PC-3 (cell line): ENCODE measurements around the gene ZNF275. TPM values are rescaled to one million over a fixed set of nuclear protein-coding genes. Genes with fewer than 3 reads are reported as not detected.

ENCODE experiments used
- ATAC-seq: fragments of 200-7000 bp; cut with Tn5 transposase; 2 replicates; pipeline ENCODE4 v1.9.1; 2020; ENCODE audit warnings: mild to moderate bottlenecking, moderate library complexity
- BruUV-seq: library from RNA; stranded (reverse); fragments of 400-500 nt; replicated peaks from 2 replicates; lab custom pipeline; 2021; lab: Mats Ljungman, UMichigan
- CTCF ChIA-PET: fragments of 300-600 bp; sonication (Branson Sonifier 250); formaldehyde crosslinking; loops from one replicate; lab custom pipeline; 2022; ENCODE audit warnings: antibody characterized with exemption; lab: Charles Lee
- POLR2A ChIA-PET: fragments of 300-600 bp; sonication (Branson Sonifier 250); formaldehyde crosslinking; loops from one replicate; lab custom pipeline; 2022; ENCODE audit warnings: antibody characterized with exemption; ENCODE audit not compliant: unreplicated experiment; lab: Charles Lee
- DNase-seq: peaks from one replicate; pipeline ENCODE4 v3.0.0-alpha.2; 2015
- H2AFZ ChIP-seq: fragments of 300-600 bp; sonication (generic); 2 replicates; pipeline ENCODE4 v1.6.0; 2016; ENCODE audit warnings: antibody characterized with exemption, low read length
- H3F3A ChIP-seq: fragments of 300-600 bp; sonication (generic); one replicate; pipeline ENCODE4 v1.6.0; 2017; ENCODE audit warnings: antibody characterized with exemption, low read length, control low read depth, mild to moderate bottlenecking; ENCODE audit not compliant: unreplicated experiment
- H3K27ac ChIP-seq: fragments of 300-600 bp; sonication (generic); 2 replicates; pipeline ENCODE4 v1.5.1; 2016; ENCODE audit warnings: mild to moderate bottlenecking, low read length
- H3K27me3 ChIP-seq: fragments of 300-600 bp; sonication (generic); 2 replicates; pipeline ENCODE4 v1.6.1; 2016; ENCODE audit warnings: low read length, mixed read lengths
- H3K36me3 ChIP-seq: fragments of 300-600 bp; sonication (generic); 2 replicates; pipeline ENCODE4 v1.6.1; 2016; ENCODE audit warnings: low read depth, mixed run types, low read length, mixed read lengths
- H3K4me1 ChIP-seq: fragments of 300-600 bp; sonication (generic); 2 replicates; pipeline ENCODE4 v1.5.1; 2016; ENCODE audit warnings: low read length; ENCODE audit not compliant: insufficient read depth
- H3K4me2 ChIP-seq: fragments of 300-600 bp; sonication (generic); 2 replicates; pipeline ENCODE4 v1.6.0; 2016; ENCODE audit warnings: low read length
- H3K4me3 ChIP-seq: fragments of 300-600 bp; sonication (generic); 2 replicates; pipeline ENCODE4 v1.5.1; 2016; ENCODE audit warnings: mild to moderate bottlenecking, low read length, mixed read lengths
- H3K79me2 ChIP-seq: fragments of 300-600 bp; sonication (generic); 2 replicates; pipeline ENCODE4 v1.6.1; 2017; ENCODE audit warnings: low read length, mixed read lengths
- H3K9ac ChIP-seq: fragments of 300-600 bp; sonication (generic); 2 replicates; pipeline ENCODE4 v1.6.0; 2016; ENCODE audit warnings: mild to moderate bottlenecking, low read length
- H3K9me2 ChIP-seq: fragments of 300-600 bp; sonication (generic); replicated peaks from 2 replicates; pipeline ENCODE4 v1.6.1; 2016; ENCODE audit warnings: mixed run types, low read length, mixed read lengths
- H3K9me3 ChIP-seq: fragments of 300-600 bp; sonication (generic); 2 replicates; pipeline ENCODE4 v1.6.1; 2016; ENCODE audit warnings: low read length, mixed read lengths
- H4K20me1 ChIP-seq: fragments of 300-600 bp; sonication (generic); 2 replicates; pipeline ENCODE4 v1.6.1; 2016; ENCODE audit warnings: low read length, mixed read lengths
- EZH2 ChIP-seq: fragments of 300-600 bp; sonication (generic); IDR thresholded peaks from one replicate; pipeline ENCODE4 v1.6.1; 2017; ENCODE audit warnings: antibody characterized with exemption, mild to moderate bottlenecking, low read length; ENCODE audit not compliant: unreplicated experiment
- EZH2phosphoT487 ChIP-seq: fragments of 300-600 bp; sonication (generic); IDR thresholded peaks from 2 replicates; pipeline ENCODE4 v1.6.1; 2018; ENCODE audit warnings: mild to moderate bottlenecking, antibody characterized with exemption, low read length, borderline replicate concordance
- intact Hi-C: fragments of 100-400 bp; cut with micrococcal nuclease; formaldehyde crosslinking; loops from 2 replicates; pipeline ENCODE4 v1.9.0; 2023
- total RNA-seq: library from RNA; depleted of rRNA; stranded (reverse); fragments of >200 nt; gene quantifications from 2 replicates; pipeline ENCODE4 v1.2.3, GENCODE V29; 2014
- TF ChIP-seq, protein P1 (sequence below): fragments of 300-600 bp; sonication (generic); conservative IDR thresholded peaks from 2 replicates; pipeline ENCODE4 v1.5.1; 2017; ENCODE audit warnings: antibody characterized with exemption, low read depth, mild to moderate bottlenecking, low read length

ZNF275 gene
- total RNA-seq, 1 experiment from 2014 or later, result 7.1 TPM

DNA sequence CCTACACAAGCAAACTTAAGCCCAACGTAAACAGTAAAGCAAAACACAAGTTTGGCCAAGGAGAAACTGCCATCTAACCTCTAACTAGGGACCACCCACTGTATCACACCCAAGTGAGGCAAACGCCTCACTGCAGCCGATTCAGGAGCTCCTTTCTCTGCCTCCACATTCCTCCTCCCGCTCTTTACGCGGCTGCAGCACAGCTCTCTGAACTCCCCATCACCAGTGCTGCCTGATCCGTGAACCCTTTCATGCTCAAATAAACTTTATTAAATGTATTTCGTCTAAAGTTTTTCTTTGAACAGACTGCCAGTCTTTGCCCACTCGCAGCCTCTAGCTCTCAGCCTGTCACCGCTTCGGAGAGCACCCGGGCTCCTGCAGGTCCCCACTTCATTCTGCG, 60.7 kb downstream of the ZNF275 start:
- Histone ChIP-seq H2AFZ (no peak overlapping the region), H3K9me3 (no peaks in the 10 kb centered on the region), H3K79me2 (no peaks in the 10 kb centered on the region), H3K27ac (no peak overlapping the region), H3F3A (no peaks in the 10 kb centered on the region), H3K4me1 (no peaks in the 10 kb centered on the region), H4K20me1 (no peaks in the 10 kb centered on the region), H3K9me2 (no peaks in the 10 kb centered on the region), H3K27me3 (0 out of 2 replicates have a peak, but pooled peaks cover 3% of the 10 kb centered on the region), H3K4me2 (no peak overlapping the region), H3K9ac (no peak overlapping the region), H3K4me3 (no peak overlapping the region), H3K36me3 (no peaks in the 10 kb centered on the region)
- DNase-seq, result no peak
- no TSS peak for BruUV-seq
- POLR2A ChIA-PET, result no interaction called here
- no peak for TF ChIP-seq EZH2
- TF ChIP-seq, protein P1, sequence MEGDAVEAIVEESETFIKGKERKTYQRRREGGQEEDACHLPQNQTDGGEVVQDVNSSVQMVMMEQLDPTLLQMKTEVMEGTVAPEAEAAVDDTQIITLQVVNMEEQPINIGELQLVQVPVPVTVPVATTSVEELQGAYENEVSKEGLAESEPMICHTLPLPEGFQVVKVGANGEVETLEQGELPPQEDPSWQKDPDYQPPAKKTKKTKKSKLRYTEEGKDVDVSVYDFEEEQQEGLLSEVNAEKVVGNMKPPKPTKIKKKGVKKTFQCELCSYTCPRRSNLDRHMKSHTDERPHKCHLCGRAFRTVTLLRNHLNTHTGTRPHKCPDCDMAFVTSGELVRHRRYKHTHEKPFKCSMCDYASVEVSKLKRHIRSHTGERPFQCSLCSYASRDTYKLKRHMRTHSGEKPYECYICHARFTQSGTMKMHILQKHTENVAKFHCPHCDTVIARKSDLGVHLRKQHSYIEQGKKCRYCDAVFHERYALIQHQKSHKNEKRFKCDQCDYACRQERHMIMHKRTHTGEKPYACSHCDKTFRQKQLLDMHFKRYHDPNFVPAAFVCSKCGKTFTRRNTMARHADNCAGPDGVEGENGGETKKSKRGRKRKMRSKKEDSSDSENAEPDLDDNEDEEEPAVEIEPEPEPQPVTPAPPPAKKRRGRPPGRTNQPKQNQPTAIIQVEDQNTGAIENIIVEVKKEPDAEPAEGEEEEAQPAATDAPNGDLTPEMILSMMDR, result no peak
- CTCF ChIA-PET, result no interaction called here
- ATAC-seq, result no peak
- intact Hi-C loops, result no loop called here

DNA sequence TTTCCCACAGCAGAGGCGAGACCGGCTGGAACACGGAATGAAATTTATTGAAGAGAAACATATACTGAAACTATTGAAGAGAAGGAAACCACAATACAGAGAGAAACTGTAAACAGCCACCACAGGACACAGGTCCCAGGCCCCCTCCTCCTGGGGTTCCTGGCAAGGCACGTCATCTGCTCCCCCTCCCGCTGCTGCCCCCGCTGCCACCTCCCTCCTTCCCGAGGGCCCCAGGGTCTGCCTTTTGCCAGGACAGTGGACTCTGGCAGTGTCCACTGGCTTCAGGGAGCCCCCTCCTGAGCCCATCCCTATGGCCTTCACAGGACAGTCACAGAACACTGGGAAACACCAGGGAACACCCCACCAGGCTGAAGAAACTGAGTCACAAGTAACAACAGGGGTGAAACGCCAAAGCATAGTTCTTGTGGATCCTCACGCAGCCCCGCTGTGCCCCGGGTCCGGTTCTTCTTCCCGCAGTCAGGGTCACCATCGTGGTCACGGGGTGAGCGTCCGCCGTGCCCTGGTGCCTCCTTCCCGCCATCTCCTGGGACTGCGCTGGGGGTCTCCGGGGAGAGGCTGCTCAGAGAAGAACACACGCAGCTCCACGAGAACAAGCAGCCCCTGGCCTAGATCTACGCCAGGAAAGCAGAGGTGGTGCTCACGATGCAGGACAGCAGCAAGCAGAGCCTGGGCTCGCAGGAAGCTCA, 61.8 kb downstream of the ZNF275 start:
- CTCF ChIA-PET, result no interaction called here
- Histone ChIP-seq H3K9me3 (no peaks in the 10 kb centered on the region), H3K9me2 (no peaks in the 10 kb centered on the region), H3K4me3 (no peak overlapping the region), H3K4me2 (no peak overlapping the region), H3K79me2 (no peaks in the 10 kb centered on the region), H2AFZ (no peak overlapping the region), H3K27me3 (0 out of 2 replicates have a peak, but pooled peaks cover 6% of the 10 kb centered on the region), H3F3A (no peaks in the 10 kb centered on the region), H3K27ac (no peak overlapping the region), H3K9ac (no peak overlapping the region), H4K20me1 (no peaks in the 10 kb centered on the region), H3K4me1 (no peaks in the 10 kb centered on the region), H3K36me3 (no peaks in the 10 kb centered on the region)
- no TSS peak for BruUV-seq
- POLR2A ChIA-PET, result no interaction called here
- ATAC-seq, result no peak
- DNase-seq, result no peak
- TF ChIP-seq EZH2, result no peak
- TF ChIP-seq EZH2phosphoT487, result no peak
- TF ChIP-seq, protein P1, result no peak
- intact Hi-C loops, result no loop called here
